Neural progenitor cell (in vitro differentiated cells): Measurements from ENCODE around the gene TIGD3.

Experiments used
- EZH2phosphoT487 ChIP-seq: fragments of 200-600 bp; sonication (generic); IDR thresholded peaks from 2 replicates; pipeline ENCODE4 v1.6.1; 2017; ENCODE audit warnings: antibody characterized with exemption
- TF ChIP-seq, protein P1 (sequence below): fragments of 200-600 bp; sonication (generic); IDR thresholded peaks from 2 replicates; pipeline ENCODE4 v1.5.1; 2017; ENCODE audit warnings: antibody characterized with exemption, mild to moderate bottlenecking

DNA sequence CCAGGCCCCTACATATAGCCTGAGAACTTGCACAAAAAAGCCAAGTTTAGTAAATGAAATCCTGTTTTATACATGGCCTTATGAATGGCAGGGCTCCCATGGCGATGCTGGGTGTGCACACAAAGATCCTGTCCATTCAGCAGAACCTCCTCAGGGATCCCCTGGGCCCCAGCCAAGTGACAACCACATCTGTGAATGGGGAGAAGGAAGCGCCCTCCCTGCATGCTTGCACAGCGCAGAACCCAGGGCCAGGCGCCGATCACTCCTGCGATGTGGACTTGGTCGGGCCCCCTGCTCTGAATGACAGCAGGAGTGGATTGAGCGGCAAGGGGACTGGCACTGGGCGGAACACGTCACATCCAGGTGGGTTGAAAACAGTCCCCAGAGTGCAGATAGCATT is 44.3 kb upstream of the TIGD3 start:
- TF ChIP-seq, protein P1, sequence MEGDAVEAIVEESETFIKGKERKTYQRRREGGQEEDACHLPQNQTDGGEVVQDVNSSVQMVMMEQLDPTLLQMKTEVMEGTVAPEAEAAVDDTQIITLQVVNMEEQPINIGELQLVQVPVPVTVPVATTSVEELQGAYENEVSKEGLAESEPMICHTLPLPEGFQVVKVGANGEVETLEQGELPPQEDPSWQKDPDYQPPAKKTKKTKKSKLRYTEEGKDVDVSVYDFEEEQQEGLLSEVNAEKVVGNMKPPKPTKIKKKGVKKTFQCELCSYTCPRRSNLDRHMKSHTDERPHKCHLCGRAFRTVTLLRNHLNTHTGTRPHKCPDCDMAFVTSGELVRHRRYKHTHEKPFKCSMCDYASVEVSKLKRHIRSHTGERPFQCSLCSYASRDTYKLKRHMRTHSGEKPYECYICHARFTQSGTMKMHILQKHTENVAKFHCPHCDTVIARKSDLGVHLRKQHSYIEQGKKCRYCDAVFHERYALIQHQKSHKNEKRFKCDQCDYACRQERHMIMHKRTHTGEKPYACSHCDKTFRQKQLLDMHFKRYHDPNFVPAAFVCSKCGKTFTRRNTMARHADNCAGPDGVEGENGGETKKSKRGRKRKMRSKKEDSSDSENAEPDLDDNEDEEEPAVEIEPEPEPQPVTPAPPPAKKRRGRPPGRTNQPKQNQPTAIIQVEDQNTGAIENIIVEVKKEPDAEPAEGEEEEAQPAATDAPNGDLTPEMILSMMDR: no peak
- TF ChIP-seq EZH2phosphoT487: no peak
